ENCODE results near the gene TEX35. TPM values are rescaled to one million over a fixed set of nuclear protein-coding genes. Genes with fewer than 3 reads are reported as not detected.
A peak's percentile ranks its signal among the peaks of the same experiment; 100 is the strongest.

Gene TEX35
- total and polyA plus RNA-seq, 8 donors = 0.76 TPM; not detected in 7

DNA sequence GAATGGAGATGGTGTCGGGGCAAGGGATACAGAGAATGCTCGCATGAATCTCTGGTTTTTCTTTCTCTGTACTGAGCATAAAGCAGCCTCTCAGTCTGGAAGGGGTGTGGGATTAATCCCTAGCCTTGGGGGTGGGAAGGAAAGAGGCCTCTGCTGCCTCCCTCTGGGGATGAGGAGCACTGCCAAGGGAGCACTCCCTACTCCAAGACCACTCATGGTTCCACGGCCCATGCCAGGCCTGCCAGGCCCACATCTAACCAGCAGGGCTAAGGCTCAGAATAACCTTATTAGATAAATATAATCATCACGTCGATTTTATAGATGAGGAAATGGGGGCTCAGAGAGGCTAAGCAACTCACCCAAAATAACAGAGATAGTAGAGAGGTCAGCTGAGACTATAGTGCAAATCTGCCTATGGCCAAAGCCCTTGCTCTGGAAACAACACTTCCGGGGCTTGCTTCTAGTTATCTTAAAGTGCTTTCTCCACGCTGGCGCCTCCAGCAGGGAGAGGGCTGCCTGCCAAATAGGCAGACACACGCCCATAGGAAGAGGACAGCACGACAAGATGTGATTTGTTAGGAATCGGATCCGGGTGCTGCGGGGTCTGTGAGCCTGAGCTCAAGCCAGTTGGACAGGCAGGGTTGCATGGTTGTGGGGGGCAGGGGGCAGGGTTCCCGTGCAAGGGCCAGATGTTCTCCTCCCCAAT is 522 bp downstream of the TEX35 start:
- Histone ChIP-seq H3K27me3 (no peaks in the 10 kb centered on the region), H3K4me3 (no peak overlapping the region), H3K9me3 (no peaks in the 10 kb centered on the region), H3K27ac (no peak overlapping the region), H3K36me3 (no peaks in the 10 kb centered on the region), H3K4me1 (peaks cover 0 to 9% (median 3%) of the 10 kb centered on the region in 4 donors)
- DNase-seq = peak; percentile 53 to 64
- no peak for TF ChIP-seq EP300 (IDR thresholded peaks at IDR 0.05)
- no peak for TF ChIP-seq POLR2A (IDR thresholded peaks at IDR 0.05)
- TF ChIP-seq, protein P1, sequence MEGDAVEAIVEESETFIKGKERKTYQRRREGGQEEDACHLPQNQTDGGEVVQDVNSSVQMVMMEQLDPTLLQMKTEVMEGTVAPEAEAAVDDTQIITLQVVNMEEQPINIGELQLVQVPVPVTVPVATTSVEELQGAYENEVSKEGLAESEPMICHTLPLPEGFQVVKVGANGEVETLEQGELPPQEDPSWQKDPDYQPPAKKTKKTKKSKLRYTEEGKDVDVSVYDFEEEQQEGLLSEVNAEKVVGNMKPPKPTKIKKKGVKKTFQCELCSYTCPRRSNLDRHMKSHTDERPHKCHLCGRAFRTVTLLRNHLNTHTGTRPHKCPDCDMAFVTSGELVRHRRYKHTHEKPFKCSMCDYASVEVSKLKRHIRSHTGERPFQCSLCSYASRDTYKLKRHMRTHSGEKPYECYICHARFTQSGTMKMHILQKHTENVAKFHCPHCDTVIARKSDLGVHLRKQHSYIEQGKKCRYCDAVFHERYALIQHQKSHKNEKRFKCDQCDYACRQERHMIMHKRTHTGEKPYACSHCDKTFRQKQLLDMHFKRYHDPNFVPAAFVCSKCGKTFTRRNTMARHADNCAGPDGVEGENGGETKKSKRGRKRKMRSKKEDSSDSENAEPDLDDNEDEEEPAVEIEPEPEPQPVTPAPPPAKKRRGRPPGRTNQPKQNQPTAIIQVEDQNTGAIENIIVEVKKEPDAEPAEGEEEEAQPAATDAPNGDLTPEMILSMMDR (IDR thresholded peaks at IDR 0.05) = no peak
- TF ChIP-seq POLR2AphosphoS5 (IDR thresholded peaks at IDR 0.05) = no peak
- WGBS, 5 donors = 29 to 43% (median 34%) methylated on average over 14 of the region's 14 CpGs
- intact Hi-C loops (cut with DNase I; ENCODE audit: low total_unique reads) = no loop called here

DNA sequence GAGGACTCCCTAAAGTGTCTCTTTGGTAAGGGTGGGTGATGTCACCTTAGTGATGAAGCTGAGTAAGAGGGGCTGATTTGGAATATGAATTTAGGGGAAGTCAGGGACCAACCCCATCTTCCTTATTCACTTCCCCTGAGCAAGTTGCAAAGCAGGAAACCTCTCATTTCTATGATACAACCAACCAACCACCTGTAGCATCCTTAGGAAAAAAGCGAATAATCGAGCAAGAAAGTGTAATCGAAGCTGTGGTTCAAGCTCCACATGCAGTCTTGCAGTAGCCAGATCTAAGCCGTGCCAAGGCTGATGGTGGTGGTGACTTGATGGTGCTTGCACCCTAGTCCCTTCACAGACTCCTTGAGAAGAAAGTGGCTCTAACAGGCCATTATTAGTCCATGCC is 3.2 kb downstream of the TEX35 start:
- H3K9me3 ChIP-seq = no peaks in the 10 kb centered on the region
- TF ChIP-seq POLR2A (IDR thresholded peaks at IDR 0.05) (no peak), EP300 (IDR thresholded peaks at IDR 0.05) (no peak), POLR2AphosphoS5 (IDR thresholded peaks at IDR 0.05) (no peak)
- TF ChIP-seq, protein P1 (IDR thresholded peaks at IDR 0.05) = no peak
- H3K27me3 ChIP-seq = no peaks in the 10 kb centered on the region
- no peak overlapping the region for H3K4me3 ChIP-seq
- no peak overlapping the region for H3K27ac ChIP-seq
- H3K4me1 ChIP-seq = peaks cover 0 to 9% (median 3%) of the 10 kb centered on the region in 4 donors
- no peak for DNase-seq
- no peaks in the 10 kb centered on the region for H3K36me3 ChIP-seq
- intact Hi-C loops (cut with DNase I; ENCODE audit: low total_unique reads) = no loop called here
- WGBS, 5 donors = 95 to 98% (median 96%) methylated on average over 4 of the region's 4 CpGs

DNA sequence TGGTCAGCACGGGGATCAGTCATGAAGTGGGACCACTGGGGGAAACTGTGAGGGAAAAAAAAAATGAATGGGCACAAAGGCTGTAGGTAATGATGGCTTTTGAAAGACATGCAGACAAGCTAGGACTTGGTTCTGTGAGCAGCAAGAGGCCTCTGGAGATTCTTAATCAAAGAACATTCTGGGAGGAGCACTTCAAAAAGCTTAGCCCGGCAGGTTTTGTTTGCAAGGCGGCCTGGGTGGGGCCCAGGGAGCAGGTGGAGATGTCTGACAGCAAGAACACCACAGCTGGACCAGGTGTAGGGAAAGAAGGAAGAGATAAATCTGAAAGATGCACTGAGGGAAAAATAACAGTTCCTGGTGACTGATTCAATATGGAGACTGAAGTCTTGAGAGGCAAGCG is 6.0 kb downstream of the TEX35 start:
- no peak overlapping the region for H3K4me3 ChIP-seq
- peaks cover 0 to 3% (median under 1%) of the 10 kb centered on the region in 4 donors for H3K4me1 ChIP-seq
- no peak for DNase-seq
- no peaks in the 10 kb centered on the region for H3K27me3 ChIP-seq
- 54 to 71% (median 61%) methylated on average over 4 of the region's 4 CpGs for WGBS, 5 donors
- intact Hi-C loops (cut with DNase I; ENCODE audit: low total_unique reads) = no loop called here
- no peaks in the 10 kb centered on the region for H3K9me3 ChIP-seq
- no peaks in the 10 kb centered on the region for H3K36me3 ChIP-seq
- TF ChIP-seq POLR2AphosphoS5 (IDR thresholded peaks at IDR 0.05) = no peak
- no peak for TF ChIP-seq EP300 (IDR thresholded peaks at IDR 0.05)
- no peak for TF ChIP-seq POLR2A (IDR thresholded peaks at IDR 0.05)
- TF ChIP-seq, protein P1 (IDR thresholded peaks at IDR 0.05) = no peak
- H3K27ac ChIP-seq = no peak overlapping the region

DNA sequence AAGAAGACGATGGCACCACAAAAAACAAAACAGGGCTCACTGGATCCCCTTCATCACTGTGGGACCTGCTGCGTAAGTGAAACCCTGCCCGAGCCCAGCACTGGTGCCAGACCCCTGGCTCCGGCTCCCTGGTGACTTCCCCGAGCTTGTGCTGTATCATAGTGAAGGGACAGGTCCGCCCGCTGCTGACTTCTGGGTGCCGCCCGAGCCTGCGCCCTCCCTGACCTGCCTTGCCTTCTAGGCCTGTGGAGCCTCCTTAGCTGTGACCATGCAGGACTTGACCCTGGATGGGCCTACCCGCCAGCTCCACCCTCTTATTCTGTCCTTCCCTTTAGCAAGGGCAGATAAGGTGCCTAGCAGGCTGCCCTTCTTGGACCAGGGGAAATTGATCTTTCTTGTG is 7.9 kb downstream of the TEX35 start:
- no peak for DNase-seq
- Histone ChIP-seq H3K27ac (no peak overlapping the region), H3K4me1 (no peaks in the 10 kb centered on the region), H3K4me3 (no peak overlapping the region), H3K36me3 (no peaks in the 10 kb centered on the region), H3K27me3 (no peaks in the 10 kb centered on the region), H3K9me3 (no peaks in the 10 kb centered on the region)
- WGBS, 5 donors = 89 to 95% (median 92%) methylated on average over 11 of the region's 11 CpGs
- intact Hi-C loops (cut with DNase I; ENCODE audit: low total_unique reads) = no loop called here
- no peak for TF ChIP-seq EP300 (IDR thresholded peaks at IDR 0.05)
- no peak for TF ChIP-seq POLR2A (IDR thresholded peaks at IDR 0.05)
- TF ChIP-seq, protein P1 (IDR thresholded peaks at IDR 0.05) = no peak
- no peak for TF ChIP-seq POLR2AphosphoS5 (IDR thresholded peaks at IDR 0.05)

Measured in stomach (tissue), 9 donors.